GM18951 (cell line): ENCODE results near the gene WDR45B.

Experiments
- POLR2A ChIP-seq: IDR thresholded peaks from 4 replicates; pipeline ENCODE4 v1.6.1; 2011; ENCODE audit warnings: mild to moderate bottlenecking; ENCODE audit not compliant: insufficient read length, insufficient read depth; ENCODE audit errors: extremely low read depth
- in situ Hi-C: fragments of 300-500 bp; cut with MboI; formaldehyde crosslinking; loops from one replicate; pipeline ENCODE4 v1.12.0; 2022; ENCODE audit warnings: low sequenced_read_pairs, mixed read lengths, inconsistent platforms; ENCODE audit not compliant: unreplicated experiment

WDR45B gene

DNA sequence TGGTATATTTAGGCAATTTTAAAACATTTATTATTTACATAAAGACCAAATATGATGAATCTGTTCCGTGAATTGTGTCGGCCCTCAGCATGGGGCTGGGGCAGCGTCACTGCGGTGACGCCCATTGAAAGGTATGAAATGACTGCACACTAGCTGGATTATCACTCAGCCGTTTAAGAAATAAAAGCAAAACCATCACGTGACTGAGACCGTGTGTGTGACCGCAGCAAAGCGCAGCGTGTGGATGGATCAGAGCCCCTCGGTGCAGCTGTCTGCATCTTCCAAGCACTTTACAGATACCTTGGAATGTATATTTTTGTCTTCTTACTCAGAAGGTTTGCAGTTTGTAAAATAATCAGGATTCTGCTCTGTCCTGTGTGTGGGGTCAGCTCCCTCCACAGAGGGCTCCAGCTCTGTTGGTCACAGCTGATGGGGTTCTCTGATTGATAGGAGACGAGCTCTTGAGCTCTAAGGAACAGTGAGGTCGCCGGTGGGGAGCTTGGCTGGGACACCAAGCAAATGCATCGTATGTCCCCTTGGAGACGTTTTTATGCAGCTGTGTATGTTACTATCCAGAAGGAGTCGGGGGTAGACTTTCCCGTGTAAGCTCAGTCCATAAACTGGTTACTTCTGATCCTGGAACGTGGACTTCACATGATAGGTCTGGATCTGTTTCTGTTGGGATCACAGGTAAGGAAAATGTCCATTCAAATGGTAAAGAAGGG is 45.1 kb downstream of the WDR45B start:
- in situ Hi-C loops = no loop called here
- TF ChIP-seq POLR2A = no peak

DNA sequence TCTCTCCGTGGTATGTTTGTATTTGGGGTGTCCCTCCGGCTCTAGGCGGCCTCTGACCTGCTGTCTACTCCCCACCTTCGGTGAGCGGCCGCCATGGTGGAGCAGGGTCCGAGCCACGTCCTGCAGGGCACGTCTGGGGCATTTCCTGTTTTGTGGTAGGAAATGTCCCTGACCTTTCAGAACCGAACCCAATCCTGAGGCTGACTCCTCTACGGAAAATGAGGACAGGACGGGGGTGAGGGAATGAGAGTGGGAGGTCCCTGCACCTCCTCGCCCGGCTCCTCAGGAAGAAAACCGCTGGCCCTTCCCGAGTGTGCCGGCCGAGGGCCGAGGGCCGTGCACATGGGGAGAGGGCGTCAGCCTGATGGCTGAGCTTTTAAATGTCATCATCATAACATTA is 45.8 kb downstream of the WDR45B start:
- TF ChIP-seq POLR2A = no peak
- in situ Hi-C loops = no loop called here

DNA sequence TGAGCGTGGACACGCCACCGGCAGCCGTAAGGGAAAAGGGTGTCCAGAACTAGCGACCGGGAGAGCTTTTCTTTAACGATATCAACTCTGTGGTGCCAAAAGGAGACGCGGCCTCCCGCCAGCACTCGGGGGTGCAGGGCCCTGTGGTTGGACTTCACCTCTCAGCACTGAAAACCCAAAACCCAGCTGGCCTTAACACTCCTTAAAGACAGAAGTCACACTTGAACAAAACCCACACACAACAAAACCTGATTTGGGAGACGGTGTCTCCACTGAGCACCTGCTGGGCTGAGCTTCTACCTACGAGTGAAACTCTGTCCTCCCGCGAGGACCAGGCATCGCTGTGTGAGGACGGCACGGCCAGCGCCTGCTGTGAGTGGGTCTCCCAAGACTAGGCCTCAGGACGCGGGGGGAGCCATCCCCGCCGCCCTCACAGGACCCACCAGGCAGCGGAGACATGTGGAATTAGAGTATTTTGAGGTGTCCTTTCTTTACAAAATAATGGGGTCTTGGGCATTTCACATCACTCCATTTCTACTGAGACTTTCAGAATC is 46.7 kb downstream of the WDR45B start:
- in situ Hi-C loops = no loop called here
- no peak for TF ChIP-seq POLR2A

DNA sequence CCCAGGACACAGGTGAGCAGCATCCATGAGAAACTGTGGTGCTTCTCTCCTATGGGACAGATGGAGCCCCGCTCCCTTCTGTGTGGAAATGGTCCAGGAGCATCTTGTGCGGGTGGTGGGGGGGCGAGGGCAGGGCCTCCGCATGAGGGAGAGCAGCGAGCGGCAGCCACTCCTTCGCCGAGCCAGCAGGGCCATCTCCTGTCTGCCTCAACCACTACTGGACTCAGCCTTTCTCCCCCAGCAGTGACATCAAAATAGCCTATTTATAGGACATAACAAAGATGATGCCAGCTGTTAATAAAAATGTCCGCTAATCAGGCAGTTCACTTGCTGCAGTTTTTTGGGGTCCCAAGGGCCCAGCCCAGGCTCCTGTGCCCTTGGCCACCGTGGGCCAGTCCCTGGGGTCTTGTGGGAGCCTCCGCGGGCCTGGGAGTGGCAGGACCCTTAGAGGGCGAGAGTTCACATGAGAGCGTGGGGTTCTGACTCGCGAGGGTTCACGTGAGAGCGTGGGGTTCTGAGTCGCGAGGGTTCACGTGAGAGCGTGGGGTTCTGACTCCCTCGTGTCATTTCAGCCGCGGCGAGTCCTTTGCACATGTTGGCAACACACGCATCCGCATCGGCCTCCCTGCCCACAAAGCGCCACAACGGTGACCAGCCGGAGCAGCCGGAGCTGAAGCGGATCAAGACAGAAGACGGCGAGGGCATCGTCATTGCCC is 47.4 kb downstream of the WDR45B start:
- no peak for TF ChIP-seq POLR2A
- in situ Hi-C loops = no loop called here

DNA sequence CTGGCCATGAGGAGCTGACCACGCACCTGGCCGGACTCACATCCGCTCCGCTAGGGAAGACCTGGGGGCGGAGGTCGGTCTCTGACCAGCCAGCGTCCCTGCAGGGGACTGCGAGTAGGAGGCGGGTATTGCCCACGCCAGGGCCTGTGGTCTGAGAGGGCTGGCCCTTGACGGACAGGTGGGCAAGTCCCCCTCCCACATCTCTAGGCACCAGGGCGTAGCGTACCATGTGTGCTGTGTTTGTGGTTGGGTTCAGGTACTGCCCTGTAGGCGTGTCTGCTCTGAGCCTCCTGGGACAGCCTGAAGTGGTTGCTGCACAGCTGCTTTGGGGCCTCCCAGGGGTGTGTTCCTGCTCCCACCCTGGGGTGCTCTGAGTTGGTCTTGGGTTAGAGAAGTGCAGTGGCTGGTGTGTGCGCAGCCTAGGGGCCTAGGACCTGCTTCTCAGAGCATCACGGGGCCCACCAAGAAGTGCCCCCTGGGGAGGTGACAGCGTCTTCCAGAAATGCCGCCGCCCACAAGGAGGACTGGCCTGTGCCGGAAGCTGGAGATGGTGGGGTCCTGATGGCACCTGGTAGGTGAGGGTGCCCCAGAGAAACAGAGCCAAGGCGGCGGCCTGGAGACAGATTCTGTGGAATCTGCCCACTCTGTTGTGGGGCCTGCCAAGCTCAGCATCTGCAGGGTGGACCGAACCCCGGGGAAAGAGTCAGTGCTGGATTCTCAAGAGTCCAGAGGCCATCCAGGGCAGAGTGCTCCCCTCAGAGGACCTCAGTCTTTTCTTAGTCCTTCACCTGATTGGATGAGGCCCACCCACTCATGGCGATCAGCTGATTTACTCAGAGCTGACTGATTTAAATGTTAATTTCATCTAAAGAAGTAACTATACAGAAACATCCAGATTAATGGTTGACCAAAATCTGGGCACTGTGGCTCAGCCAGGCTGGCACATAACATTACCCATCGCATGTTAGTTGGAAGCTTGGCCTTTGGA is 48.3 kb downstream of the WDR45B start:
- no peak for TF ChIP-seq POLR2A
- in situ Hi-C loops = no loop called here

DNA sequence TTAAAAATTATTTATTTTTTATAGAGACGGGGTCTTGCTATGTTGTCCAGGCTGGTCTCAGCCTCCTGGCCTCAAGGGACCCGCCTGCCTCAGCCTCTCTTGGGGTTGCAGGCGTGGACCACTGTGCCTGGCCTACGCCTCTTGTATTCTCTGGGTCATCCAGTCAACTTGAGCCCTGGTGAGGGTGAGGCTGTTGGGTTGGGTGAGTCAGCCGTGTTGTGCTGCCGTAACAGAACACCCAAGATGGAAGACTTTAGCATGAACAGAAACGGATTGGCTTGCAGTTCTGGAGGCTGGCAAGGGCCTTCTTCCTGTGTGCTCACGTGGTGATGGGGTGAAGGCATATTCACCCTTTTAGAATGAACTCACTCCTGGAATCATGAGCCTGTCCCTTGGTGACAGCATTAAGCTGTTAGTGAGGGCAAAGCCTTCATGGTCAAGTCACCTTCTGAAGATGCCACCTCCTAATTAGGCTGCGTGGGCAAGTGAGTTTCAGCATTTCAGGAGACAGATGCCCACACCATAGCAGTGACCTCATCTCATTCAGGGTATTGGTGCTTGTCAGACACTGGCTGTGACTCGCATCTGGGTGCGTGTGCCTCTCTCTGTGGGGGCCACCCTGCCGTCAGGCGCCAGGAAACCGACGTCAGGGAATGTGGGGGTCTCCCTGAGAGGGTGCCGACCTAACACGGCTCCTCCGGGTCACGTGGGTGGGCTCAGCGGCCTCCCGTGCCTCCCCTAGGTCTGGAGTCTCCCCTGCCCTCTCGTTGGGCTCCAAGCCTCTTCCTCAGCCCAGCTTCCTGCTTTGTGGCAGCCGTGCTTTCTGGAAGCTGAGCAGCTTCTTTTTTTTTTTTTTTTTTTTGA is 49.8 kb downstream of the WDR45B start:
- in situ Hi-C loops = no loop called here
- no peak for TF ChIP-seq POLR2A

DNA sequence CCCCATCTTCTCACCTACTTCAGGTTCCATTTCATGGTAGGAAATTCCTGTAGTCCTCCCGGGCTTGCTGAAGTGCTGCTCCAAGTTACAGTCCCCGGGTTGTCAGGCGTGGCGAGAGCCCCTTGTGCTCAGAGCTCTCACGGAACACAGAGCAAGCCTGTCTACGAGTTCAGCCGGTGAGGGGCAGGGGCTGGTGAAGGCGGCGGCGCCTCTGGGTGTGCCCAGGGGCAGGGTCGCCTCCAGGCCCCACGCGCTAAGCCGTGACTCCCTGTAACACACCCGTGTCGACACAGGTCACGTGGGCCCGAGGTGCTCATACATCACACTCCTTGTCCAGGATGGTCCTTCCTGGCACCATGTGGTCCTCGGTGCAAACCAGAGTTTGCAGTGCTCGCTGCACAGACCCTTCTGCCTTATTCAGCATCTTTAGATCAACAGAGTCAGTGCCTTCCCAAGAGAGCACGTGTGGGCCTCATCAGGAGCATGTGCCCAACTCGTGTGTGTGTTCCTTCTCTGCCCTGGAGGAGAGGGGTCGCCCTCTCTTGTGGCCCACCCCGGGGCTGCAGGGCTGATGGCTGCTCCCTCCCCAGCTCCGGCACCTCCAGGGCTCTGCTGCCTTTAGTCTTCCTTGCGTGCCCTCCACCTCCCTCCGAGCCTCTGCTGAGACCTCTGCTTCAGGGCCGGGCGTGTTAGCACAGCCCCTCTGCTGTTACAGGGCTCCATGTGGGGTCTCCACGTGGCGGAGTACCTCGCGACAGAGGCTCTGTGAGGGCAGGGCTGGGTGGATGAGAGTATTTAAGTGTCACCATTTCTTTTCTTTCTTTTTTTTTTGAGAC is 51.2 kb downstream of the WDR45B start:
- TF ChIP-seq POLR2A = no peak
- in situ Hi-C loops = no loop called here

DNA sequence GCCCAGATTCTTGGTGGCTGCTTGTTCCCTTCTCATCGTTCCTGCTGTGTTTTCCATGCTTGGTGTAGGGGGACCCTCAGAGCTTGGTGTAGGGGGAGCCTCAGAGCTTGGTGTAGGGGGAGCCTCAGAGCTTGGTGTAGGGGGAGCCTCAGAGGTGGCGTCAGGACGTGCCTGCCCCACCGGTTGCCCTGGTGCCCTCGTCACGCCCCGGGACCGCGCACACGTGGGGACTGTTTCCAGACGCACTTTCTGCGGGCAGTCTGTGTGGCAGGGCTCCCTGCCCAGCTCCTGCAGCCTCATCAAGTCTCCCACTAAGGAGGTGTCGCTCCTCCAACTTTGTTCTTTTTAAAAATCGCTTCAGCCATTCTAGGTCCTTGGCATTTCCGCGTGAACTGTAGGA is 51.9 kb downstream of the WDR45B start:
- in situ Hi-C loops = no loop called here
- TF ChIP-seq POLR2A = no peak

DNA sequence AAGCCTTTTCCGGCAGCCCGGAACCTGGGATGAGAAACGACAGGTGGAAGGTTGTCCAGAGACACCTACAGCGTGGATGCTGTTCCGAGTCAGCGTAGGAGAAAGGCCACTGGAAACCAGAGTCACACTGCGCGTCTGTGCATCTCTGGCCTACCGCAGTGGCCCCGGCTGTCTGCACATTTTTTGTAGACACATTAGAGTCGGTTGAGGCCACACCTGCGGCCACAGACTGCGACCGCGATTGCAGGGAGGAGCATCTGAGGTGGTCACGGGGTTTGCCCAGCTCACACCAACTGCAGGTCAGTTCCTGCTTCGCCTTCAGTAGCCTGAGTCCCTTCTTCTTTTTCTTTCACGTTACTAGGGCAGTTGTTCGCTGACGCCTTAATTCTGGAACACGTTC is 52.4 kb downstream of the WDR45B start:
- TF ChIP-seq POLR2A = no peak
- in situ Hi-C loops = no loop called here

DNA sequence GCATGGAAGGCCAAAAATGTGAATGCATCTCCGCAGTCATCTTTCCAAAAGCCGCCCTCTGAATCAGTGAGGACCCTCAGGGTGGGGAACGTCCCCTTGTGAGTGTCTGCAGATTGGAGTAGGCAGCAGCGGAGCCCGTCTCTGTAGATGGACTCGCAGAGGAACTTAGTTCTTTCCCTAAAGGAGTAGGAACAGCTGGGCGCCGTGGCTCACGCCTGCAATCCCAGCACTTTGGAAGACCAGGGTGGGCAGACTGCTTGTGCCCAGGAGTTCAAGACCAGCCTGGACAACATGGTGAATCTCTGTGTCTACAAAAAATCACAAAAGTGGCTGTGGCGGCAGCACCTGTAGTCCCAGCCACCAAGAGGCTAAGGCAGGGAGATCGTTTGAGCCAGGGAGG is 53.7 kb downstream of the WDR45B start:
- no peak for TF ChIP-seq POLR2A
- in situ Hi-C loops = no loop called here

DNA sequence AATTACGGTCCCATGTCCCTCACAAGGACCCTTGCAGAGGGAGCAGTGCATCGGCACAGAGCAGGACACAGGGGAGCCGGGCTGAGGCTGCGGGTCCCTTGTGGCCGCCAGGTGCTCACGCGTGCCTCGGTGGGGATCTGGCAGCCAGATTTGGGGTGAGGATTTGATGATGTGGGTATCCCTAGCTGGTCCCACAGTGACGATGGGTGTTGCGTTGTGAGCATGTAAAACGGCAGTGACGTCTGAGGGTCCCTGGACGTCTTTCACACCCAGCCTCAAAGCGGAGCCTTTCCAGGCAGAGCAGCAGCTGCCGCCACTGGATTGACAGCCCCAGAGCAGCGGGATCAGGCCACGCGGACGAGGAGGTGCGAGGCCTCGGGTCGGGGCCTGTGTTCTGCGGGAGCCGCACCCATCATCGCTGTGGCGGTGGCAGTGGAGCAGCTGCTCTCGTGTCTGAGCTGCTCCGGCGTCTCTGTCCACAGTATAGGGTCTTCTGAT is 54.6 kb downstream of the WDR45B start:
- in situ Hi-C loops = no loop called here
- no peak for TF ChIP-seq POLR2A
